Hematopoietic multipotent progenitor cell treated with erythropoietin and hydrocortisone succinate and interleukin-3 and kit ligand, for 6 days (in vitro differentiated cells): ENCODE data around the gene ATP13A3.
A peak's percentile ranks its signal among the peaks of the same experiment; 100 is the strongest.
"Not testable (repeated sequence)": the region's sequence is repeated elsewhere in the genome, so short reads cannot be mapped to it uniquely, and the experiment has no call there.

Experiments used
- DNase-seq: peaks from one replicate; pipeline ENCODE4 v3.0.0-alpha.2; 2015

Gene ATP13A3

DNA sequence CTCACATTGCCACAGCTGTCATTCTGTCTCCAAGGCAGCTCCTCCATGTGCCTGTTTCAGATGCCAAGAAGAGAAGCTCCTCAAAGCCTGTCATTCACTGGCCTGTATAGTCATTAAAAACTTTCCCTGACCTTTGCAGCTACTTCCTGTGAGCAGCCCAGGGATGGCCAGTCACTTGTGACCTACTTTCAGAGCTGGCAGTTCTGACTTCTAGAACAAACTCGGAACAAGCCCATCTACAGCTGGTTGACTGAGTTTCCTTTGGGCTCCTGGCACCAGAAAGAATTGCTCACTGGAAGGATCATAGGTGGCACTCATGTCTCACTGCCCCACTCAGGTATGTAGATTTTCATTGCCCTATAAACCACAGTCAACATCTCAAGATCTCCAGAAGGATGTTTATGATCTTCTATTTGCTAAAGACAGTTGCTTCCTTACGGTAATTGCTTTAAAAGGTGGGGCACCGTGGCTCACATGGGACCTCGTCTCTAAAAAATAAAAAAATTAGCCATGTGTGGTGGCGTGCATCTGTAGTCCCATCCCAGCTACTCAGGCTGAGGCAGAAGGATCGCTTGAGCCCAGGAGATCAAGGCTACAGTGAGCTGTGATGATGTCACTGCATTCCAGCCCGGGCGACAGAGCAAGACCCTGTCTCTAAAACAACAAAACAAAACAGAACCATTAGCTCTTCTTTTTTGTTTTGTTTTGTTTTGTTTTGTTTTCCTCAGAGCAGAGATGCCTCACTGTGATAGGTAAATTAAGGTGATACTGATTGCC, 11.2 kb upstream of the ATP13A3 start:
- no peak for DNase-seq

- peak; percentile 77 for DNase-seq
These were observed 9.6 kb upstream of the ATP13A3 start for GRCh38 chr3:194496217-194496919.

DNA sequence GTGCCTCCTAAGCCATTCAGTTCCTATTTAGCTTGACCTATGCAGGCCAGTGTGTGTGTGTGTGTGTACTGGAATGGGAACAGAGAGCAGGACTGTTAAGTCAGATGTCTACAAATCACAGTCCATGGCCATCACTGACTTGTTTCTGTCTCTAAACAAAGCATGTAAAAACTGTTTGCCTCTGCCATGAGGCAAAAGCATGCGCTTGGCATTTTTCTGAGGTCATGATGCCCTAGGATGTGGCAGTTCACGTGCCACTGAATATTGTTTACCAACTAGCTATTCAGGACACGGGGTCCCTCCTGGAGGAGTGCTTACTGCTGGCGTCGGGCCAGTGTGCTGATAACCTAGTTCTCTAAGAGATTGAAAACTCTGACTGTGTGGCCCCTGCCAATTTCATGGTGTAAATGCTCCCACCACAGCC, 8.2 kb upstream of the ATP13A3 start:
- no peak for DNase-seq

DNA sequence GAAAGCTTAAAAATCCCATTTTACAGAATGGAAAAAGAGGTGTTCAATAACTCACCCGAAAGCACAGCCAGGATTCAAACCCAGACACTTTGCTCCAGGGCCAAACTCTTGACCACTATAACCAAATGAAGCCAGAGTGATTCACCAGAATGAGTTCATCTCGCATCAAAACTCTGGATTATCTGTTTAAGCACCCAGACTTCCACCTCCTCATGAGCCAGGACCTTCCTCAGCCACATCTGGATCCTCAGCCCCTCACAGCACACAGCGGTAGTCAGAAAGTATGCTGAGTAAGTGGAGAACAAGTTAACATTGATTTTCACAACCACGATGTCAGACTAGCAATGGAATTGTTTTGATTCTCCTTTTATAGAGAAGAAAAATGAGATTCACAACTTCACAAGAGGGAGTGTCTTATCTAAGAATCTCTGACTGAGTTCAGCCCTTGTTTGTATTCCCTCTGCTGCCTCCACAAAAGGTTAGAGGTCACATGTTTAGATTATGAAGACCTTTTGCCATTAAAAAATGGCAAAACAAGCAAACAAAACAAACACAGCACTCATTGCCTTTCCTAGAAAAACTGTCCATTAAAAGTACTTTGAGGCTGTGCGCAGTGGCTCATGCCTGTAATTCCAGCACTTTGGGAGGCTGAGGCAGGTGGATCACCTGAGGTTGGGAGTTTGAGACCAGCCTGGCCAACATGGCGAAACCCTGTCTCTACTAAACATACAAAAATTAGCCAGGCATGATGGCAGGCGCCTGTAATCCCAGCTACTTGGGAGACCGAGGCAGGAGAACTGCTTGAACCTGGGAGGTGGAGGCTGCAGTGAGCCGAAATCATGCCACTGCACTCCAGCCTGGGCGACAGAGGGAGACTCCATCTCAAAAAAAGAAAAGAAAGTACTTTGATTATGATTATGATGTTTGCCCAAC, 7.5 kb upstream of the ATP13A3 start:
- peak; percentile 27 for DNase-seq

- DNase-seq: no peak
These were observed 5.2 kb upstream of the ATP13A3 start for GRCh38 chr3:194492001-194492400.

DNA sequence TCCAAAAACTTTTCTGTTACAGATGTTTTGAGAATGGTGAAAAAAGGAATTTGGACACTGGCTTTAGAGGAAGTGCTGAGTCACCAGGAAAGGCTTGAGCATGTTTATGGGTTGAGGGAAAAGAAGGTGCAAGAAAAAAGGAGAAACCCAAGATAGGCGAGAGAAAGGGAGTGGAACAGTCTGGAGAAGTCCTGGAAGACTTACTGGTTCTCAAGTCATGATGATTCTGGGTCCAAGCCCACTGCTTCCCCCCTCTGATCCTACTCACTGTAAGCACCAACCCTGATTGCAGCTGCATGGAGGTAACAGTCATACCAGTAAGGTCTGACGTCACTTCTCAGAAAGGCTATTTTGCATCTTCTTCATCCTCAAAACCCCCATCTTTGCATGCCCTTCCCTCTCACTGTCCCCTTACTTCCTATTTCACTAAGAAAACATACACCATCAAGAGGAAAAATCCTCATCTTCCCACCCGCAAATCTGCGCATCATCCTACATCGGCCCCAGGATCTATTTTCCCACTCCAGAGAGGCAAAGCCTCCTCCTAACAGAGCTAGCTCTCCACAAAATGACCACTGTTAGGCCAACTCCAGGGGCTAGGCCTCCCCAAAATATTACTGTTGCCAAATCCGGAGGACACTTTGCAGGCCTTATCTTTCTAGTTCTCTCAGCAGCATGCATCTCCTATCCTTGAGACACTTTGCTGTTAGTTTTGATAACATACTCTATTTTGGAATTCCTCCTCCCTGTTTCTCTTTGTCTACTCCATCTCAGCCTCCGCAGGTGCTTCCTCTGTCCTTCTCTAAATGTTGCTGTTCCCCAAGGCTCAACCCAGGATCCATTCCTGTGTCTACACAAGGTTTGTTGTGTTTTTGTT, 3.2 kb upstream of the ATP13A3 start:
- peak; percentile 60 for DNase-seq

DNA sequence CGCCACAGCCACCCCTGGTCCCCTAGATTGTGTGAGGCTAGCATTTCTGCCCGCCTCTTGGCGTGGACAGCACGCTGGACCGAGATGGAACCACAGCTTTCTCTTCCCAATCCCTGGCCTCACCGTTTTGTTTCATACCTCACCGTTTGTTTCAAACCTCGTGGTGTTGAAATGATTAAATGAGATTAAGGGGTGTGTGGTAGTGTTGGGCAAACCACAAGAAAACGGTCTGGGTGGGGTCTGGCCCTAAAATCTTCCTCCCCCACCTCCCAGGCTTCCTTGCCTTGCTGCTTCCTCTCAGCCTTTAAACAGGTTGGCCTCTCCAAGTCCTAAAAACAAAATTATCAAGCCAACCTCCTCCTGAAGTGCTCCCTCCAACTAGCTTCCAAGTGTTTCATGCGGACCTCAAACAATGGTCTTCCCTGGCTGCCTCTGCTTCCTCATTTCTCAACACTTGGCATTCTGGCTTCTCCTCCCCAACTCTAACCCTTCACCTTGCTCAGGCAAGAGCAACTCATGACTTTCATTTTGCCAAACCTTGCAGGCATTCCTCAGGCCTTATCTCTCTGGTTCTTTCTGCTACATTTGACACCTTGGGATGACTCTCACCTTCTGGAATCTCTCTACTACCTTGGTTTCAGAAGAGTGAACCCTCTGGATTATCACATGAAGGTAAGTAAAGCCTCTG, 1.4 kb upstream of the ATP13A3 start:
- DNase-seq: peak; percentile 96

DNA sequence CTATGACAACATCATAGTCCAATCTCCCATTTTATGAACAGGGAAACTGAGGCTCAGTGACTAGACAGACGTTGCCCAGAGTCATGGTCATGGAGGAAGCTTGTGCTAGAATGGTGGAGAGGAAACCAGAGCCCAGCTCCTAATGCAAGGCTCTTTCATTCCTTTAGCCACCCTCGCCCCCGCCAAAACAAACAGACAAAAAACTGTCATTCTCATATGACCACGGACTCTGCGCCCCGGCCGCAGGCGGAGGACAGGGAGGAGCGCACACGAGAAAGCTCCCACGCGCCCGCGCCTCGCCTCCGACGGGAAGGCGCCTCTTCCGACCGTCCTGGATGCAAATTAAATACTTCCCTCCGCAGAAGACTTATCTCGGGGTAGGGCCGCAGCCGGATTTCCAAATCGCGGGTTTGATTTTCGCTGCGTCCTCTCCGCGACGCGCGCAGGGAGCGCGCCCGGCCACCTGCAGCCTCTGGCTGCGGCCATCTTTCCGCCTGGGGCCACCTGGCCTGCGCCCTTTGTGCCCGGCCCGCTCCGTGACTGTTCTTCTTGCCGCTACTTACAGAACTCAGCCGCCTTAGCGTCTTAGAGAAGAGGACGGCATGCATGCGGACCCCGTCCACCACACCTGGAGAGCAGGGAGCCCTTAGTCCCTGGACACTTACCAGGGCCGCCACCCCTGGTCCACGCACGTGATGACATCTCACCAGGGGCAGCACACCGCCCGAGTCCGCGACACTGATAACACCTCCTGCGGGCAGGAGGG, 670 bp upstream of the ATP13A3 start:
- peak; percentile 73 for DNase-seq

DNA sequence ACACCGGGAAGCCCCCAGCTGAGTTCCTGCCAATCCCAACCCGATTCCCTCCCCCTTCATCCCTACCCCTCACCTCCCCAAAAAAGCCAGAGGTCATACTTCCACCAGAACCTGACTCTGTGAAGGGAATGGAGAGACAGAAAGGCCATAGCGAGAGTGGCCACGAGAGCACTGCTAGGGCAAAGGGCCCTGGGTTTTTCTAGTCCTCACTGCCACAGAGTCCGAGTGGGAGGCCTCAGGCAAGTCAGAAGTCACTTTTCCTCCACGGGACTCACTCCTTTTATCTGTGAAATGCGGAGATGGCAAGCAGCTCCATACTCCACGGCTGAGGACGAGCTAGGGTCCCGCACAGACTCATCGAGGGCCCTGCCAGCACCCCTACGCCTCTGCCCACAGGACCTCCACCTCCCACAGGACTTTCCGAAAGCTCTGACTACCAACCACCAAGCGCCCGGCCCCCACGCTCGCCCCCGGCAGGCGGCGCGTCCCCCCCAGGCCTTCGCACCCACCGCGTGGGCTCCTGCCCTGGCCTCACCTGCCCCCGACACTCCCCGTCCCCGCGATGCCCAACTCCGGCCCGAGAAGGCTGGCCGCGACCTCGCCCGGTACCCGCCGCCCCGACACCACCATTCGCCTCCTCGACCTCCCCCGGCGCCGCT, 792 bp downstream of the ATP13A3 start:
- peak; percentile 57 for DNase-seq

GRCh38 chr3:194485468-194485880, 1.3 kb downstream of the ATP13A3 start:
- DNase-seq: no peak

GRCh38 chr3:194484614-194485013, 2.2 kb downstream of the ATP13A3 start:
- DNase-seq: no peak

- DNase-seq: no peak
These were observed 3.0 kb downstream of the ATP13A3 start for GRCh38 chr3:194483850-194484249.

DNA sequence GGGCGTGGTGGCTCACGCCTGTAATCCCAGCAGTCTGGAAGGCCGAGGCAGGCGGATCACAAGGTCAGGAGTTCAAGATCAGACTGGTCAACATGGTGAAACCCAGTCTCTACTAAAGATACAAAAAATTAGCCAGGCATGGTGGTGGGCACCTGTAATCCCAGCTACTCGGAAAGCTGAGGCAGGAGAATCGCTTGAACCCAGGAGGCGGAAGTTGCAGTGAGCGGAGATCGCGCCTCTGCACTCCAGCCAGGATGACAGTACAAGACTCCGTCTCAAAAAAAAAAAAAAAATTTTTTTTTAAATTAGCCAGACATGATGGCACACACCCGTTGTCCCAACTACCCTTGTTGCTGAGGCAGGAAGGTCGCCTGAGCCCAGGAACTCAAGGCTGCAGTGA, 4.0 kb downstream of the ATP13A3 start:
- not testable (repeated sequence) for DNase-seq

- no peak for DNase-seq
These were observed 4.6 kb downstream of the ATP13A3 start for GRCh38 chr3:194482196-194482593.

- DNase-seq: no peak
These were observed 5.1 kb downstream of the ATP13A3 start for GRCh38 chr3:194481525-194482195.

DNA sequence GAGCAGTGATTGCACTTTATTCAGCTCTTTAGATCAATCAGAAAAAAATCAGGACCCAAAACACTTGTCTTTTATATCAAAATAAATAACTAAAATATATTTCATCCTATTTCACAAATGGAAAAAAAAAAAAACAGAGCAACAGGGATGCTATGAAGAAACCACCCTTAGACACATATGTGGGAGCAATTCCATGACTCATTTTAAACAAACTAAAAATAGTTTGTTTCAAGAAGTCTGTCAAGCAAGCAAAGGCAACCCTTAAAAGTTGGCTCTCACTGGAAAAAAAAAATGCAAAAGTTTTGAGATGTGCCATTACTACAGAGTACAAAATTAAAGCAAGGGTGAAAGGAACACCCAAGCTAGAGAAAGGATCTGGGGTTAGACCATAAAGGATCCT, 5.7 kb downstream of the ATP13A3 start:
- no peak for DNase-seq

- DNase-seq: peak; percentile 55
These were observed 10.0 kb downstream of the ATP13A3 start for GRCh38 chr3:194476784-194477183.

- no peak for DNase-seq
These were observed 10.8 kb downstream of the ATP13A3 start for GRCh38 chr3:194475978-194476377.

DNA sequence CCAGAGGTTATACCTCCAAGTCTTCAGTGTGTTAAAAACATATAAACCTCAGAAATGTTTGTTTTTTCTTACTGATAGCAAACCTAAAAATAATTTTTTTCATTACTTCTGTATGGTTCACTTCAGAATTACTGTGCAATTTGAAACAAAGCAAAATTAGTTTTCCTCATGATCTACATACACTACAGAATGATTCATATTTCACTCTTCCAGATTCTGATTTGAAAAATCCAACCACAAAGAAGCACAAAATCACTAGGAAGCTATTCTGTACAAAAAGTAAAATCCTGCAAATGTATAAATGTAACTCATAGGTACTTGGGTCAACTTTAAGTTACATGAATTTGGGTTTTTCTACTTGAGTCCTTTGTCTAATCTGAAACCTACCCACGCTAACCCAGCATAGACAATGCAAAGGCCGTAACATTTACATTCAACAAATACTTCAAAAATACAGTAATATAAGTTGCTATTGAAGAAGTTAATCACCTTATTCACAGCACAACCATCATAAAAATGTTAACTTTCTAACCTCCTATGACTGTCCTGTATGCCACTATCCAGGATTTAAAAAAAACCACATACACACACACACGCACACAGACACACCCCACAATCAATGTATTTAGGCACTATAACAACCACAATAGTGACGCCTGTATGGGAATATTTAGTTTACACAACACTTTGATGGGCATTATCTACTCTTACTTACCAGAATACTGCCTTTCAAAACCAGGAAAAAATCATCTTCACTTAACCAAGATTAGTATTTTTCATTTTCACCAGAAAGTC, 11.5 kb downstream of the ATP13A3 start:
- no peak for DNase-seq
